Measurements from ENCODE around the gene MROH8.

- TF ChIP-seq RAD21 (IDR thresholded peaks at IDR 0.05; ENCODE audit: low read length), result no peak
- TF ChIP-seq REST (IDR thresholded peaks at IDR 0.05; ENCODE audit: low read depth, low read length), result no peak
- no peak for TF ChIP-seq GATA2 (CRISPR knock-in tag; IDR thresholded peaks at IDR 0.05)
Measured at GRCh38 chr20:37188787-37189186, 9.4 kb upstream of the MROH8 start.
